NCI-H146 treated with DMSO at 0.1 percent for 48 hours (cell line): ENCODE measurements around the gene ENO2.

Experiments
- DNase-seq: peaks from one replicate; lab custom pipeline; 2025; ENCODE audit not compliant: unreplicated experiment; lab: John Stamatoyannopoulos, UW

Gene ENO2

DNA sequence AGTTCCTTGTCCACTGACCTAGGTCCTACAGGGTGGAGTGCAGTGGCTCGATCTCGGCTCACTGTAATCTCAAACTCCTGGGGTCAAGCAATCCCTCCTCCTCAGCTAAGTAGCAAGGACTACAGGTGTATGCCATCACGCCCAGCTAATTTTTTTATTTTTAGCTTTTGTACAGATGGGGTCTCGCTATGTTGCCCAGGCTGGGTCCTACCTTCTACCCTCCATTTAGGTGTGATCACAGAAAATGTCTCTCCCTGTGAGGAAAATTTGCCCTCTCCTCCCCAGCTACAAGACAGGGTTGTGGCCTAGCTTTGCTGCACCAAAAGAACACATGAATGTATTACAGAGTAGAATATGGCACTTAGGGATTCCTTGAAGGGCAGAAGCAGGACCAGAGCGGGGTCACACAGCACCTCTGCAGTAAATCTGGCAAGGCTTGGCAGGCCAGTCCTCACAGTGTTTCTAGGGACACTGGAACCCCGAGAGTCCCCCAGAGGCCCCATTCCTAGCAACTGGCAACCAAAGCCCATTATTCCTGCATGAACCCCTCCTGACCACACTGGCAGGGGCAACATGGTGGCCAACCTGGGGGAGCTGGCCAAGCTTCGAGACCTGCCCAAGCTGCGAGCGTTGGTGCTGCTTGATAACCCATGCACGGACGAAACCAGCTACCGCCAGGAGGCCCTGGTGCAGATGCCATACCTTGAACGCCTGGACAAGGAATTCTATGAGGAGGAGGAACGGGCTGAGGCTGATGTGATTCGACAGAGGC is 2.0 kb upstream of the ENO2 start:
- DNase-seq = no peak

GRCh38 chr12:6914947-6915788 is 788 bp downstream of the ENO2 start:
- no peak for DNase-seq

DNA sequence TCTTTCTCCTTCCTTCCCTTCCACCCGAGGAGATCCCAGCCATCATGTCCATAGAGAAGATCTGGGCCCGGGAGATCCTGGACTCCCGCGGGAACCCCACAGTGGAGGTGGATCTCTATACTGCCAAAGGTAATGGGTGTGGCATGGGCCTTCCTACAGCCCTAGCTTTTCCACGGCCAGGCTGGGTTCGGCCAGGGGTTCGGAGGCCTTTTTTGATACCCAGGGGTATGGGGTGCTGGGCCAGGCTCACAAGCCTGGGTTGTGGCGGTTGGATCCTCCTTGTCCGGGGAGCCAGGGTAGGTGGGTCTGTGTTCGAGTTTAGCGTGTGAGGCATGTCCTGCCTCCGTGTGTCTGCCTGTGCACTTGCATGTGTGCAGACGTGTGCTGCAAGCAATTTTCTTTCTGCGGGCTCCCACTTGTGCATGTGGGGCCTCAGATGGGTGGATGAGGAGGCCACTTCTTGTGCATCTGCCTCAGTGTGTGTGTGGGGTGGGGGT is 1.5 kb downstream of the ENO2 start:
- DNase-seq = no peak

DNA sequence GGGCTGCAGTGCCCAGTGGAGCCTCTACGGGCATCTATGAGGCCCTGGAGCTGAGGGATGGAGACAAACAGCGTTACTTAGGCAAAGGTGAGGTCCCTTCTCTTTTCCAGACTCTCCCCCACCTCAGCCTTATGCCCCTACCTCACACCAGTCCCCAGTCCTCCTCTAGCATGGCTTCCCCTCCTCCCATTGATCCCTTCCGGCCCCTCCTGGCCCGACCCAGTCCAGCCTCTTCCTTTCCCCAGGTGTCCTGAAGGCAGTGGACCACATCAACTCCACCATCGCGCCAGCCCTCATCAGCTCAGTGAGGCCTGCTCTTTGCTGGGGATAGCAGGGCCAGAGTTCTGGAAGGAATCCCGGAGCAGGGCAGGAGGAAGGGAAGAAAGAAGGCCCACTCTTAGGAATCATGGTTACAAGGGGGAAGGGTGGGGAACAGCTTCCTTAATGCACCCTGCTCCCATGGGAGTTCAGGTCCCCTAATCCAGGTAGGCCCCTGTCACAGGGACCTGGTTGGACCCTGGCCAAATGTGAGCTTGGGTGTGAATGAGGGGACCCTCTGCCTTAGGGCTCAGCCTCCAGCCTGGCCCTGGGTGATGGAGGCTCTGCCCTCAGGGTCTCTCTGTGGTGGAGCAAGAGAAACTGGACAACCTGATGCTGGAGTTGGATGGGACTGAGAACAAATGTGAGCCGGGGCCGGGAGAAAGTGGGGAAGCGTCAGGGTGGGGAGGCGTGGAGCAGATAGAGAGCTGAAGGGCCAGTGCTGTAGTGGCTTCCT is 2.2 kb downstream of the ENO2 start:
- no peak for DNase-seq

GRCh38 chr12:6917491-6918231 is 3.3 kb downstream of the ENO2 start:
- no peak for DNase-seq

GRCh38 chr12:6919588-6919987 is 5.2 kb downstream of the ENO2 start:
- DNase-seq = no peak

DNA sequence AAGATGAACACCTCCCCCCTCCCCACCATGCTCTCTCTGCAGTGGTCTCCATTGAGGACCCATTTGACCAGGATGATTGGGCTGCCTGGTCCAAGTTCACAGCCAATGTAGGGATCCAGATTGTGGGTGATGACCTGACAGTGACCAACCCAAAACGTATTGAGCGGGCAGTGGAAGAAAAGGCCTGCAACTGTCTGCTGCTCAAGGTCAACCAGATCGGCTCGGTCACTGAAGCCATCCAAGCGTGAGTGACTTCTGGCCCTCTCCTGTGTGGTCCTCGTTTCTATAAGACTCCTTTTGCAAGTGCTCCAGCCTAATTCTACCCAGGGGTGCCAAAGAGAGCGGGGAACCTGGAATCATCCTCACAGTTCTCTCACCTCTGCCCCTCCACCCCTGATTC is 7.2 kb downstream of the ENO2 start:
- no peak for DNase-seq

DNA sequence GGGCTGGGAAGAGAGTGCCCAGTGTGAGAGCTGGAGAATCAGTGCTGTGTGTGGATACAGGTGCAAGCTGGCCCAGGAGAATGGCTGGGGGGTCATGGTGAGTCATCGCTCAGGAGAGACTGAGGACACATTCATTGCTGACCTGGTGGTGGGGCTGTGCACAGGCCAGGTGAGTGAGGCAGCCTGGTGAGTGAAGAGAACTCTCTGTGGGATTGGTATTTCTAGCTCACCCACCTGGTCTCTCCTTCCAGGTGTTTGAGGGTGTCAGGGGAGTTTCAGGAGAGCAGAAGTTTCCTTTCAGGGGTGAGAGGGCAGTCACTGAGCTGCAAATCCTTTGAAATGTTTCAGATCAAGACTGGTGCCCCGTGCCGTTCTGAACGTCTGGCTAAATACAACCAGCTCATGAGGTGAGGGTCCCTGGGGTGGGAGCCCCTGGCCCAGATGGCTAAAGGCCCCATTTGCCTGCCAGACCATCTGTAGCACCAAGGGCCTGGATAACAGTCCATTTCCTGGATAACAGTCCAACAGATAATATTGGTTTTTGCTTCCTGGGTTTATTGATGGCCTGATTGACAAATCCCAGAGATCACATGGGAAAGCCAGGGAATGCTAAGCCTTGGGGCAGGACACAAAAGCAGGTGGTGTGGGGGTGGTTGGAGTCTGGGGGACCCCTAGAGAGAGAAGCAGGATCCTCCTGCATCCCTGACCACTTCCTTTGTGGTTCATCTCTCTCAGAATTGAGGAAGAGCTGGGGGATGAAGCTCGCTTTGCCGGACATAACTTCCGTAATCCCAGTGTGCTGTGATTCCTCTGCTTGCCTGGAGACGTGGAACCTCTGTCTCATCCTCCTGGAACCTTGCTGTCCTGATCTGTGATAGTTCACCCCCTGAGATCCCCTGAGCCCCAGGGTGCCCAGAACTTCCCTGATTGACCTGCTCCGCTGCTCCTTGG is 7.9 kb downstream of the ENO2 start:
- DNase-seq = no peak

DNA sequence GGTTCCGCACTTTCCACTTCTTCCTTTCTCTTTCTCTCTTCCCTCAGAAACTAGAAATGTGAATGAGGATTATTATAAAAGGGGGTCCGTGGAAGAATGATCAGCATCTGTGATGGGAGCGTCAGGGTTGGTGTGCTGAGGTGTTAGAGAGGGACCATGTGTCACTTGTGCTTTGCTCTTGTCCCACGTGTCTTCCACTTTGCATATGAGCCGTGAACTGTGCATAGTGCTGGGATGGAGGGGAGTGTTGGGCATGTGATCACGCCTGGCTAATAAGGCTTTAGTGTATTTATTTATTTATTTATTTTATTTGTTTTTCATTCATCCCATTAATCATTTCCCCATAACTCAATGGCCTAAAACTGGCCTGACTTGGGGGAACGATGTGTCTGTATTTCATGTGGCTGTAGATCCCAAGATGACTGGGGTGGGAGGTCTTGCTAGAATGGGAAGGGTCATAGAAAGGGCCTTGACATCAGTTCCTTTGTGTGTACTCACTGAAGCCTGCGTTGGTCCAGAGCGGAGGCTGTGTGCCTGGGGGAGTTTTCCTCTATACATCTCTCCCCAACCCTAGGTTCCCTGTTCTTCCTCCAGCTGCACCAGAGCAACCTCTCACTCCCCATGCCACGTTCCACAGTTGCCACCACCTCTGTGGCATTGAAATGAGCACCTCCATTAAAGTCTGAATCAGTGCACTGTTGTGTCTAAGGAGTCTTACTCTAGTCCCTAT is 8.8 kb downstream of the ENO2 start:
- no peak for DNase-seq

DNA sequence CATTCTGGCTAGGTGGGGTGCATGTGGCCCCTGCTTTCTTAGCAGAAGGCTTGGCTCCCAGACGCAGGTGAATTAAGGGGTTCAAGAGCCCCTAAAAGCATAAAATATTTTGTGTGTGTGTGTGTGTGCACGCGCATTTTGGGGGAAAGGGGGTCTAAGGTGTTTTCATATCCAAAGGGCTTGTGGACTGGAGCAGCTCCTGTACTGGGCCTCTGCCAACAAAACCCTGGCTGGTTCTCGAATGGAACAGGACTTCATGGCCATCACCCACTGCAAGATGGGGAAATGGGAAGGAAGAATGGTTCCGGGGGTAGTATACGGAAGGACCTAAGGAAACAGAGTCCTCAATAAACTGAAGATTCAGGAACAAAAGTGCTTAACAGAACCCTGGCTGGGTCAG is 9.5 kb downstream of the ENO2 start:
- no peak for DNase-seq

GRCh38 chr12:6925239-6925539 is 10.8 kb downstream of the ENO2 start:
- no peak for DNase-seq

DNA sequence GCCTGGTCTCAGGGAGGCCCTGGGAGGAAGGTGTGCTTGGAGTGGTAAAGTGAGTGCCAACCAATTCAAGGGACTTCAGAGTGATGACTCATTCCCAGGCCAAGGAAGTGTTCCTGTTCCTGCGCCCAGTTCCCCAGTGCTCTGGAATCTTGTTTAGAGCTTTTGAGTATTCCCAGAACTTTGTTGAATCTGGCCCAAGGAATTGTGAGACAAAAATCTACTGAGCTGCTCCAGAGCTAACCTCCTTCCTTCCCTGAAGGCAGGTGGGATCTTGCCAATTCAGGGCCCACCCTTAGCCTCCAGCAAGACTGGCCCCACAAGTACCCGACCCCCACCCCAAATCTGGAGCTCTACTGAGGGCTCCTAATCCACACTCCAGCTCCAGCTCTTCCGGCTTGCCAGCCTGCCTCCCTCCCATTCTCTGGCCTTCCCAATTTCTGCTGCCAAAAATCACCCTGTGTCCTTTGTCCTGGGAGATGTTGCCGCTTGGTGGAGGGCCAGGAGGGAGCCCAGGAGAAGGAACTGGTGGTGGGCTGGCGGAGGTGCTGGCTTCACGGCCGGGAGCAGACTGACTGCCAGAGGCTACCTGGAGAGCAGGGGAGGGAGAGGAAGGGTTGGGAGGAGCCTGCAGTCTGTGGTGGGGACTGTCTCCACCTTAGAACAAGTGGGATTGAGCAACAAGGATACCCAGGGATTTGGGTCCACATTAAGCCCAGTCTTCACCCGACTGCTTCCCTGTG is 11.3 kb downstream of the ENO2 start:
- DNase-seq = no peak

DNA sequence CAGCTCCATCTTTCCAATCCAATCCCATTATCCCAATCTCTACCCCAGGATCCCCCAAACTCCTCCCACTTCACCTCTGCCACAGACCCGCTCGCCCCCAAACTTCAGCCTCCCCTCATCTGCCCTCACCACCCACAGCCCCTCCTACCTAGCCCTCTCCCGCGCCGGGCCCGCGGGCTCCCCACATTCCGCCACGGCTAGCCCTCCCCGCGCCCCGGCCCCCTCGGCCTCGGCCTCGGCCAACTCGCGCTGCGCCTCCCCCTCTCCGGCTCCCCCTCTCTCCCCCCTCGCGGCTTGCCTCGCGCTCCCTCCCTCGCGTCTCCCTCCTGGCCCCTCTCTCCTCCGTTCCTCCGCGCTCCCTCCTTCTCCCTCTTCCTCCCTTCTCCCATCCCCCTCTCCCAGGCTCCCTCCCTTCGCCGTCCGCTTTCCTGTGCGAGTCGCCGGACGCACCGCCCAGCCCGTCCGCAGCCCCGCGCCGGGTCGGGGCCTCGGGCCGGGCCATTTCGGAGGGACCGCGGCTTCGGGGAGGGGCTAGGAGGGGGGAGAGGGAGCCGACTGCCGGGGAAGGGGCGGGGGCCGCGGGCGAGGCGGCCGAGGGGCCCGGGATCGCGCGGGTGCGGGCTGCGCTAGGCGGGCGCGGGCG is 13.1 kb downstream of the ENO2 start, which contains the start of gene ATN1:
ATN1 (plus strand) TSS at position 581 of the 643 bp plus-strand sequence. CDS start 6,043 bp downstream, outside the sequence.
- DNase-seq = peak; percentile 75

DNA sequence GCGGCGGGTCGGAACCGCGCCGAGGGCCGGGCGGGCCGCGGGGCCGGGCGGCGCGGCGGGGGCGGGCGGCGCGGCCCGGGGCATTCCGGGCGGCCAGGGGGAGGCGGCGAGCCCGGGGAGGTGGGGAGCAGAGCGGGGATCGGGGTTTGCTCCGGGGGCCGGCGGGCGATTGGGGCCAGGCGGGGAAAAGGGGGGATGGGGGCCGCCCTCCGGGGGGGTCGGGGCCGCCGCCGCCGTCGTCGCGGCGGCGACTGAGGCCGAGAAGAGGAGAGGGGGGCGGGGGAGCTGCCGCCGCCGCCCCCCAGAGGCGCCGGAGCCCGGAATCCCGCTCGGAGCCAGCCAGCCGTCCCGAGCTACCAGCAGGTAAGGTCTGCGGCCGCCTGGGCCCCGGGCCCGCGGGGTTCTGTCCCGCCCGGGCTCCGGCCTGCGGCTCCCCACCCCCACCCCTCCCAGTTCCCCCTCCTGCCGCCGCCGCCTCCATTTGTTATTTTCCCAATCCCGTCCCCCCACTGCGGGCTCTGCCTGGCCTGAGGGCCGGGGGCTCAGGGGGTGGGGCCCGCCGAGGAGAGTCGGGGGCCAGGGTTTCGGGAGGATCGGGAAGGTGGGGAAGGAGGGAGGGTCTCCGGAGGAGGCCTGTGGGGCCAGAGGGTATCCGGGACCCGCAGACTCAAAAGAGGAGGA is 13.8 kb downstream of the ENO2 start:
- no peak for DNase-seq

DNA sequence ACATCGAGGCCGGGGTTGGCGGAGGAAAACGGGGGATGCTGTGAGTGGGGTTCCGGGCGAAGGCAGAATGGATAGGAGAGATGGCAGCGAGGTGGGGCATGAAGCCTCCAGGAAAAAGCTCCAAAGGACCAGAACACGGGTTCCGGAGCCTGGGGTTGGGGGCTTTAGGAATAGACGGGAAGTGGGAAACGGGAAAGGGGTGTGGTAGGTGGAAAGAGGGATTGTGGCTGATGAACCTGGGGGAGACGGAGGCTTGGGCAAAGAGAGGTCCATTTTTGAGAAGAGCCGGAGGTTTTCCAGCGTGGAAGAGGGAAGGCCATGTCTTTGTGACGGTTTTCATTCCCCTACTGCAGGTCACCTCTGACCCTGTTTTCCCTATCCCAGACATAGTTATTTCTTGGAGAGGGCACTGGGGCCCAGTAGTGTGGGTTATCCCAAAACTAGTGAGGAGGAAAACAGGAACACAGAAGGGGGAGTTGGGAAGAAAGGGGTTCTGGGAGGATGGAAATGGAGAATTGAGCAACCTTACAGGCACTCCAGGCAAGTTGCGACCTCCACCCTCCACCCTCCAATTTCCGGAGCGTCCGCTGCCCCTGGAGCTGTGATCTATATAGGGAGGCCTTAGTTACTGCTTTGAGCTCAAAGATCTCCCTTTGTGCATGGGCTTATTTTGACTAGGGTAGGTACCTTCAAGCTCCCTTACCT is 14.5 kb downstream of the ENO2 start:
- no peak for DNase-seq
